ENCODE results near the gene RARRES2. TPM values are rescaled to one million over a fixed set of nuclear protein-coding genes. Genes with fewer than 3 reads are reported as not detected.

The RARRES2 gene
- total and polyA plus RNA-seq, 2 experiments from 2014 or later = not detected

DNA sequence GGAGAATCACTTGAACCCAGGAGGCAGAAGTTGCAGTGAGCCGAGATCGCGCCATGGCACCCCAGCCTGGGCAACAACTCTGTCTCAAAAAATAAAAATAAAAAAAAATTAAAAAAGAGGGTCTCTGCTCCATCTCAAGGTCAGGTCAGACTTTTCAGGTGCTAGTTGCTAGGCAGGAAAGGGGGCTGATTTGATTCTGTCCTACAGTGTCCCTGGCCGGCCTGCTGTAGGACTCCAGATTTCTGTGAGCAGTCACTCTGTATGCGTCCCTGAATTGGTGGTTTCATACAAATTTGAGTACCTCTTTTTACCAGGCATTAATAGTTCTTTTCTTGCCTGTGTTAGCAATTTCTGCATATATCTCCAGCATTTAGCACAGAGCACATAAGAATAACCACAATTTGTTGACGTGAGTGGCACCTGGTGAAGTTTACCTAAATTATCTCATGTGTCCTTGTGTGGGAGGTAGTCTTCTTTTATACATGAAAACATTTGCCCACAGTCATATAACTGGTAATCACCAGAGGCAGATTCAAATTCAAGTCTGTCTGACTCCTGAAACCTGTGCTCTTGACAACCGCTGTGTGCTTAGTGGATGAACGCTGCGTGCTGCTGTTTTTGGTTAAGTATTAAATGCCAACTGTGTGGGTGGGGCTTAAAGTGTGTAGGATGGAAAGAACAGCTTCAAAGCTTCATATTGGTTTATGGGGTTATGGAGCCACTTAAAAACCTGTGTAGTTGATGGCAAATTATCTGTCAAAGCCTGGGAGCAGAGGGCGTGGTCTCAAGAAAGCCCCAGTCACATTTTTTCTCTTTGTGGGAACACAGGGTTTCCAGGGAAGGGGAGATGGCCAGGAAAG is 34.5 kb upstream of the RARRES2 start:
- no peak overlapping the region for H3K9ac ChIP-seq
- H3K9me2 ChIP-seq (ENCODE audit: insufficient read depth) = no peaks in the 10 kb centered on the region
- no peak overlapping the region for H2AFZ ChIP-seq
- H3K36me3 ChIP-seq (ENCODE audit: low read depth) = 0 out of 2 replicates have a peak, but pooled peaks cover 2% of the 10 kb centered on the region
- peaks cover 11% of the 10 kb centered on the region; the same call in 1 of the 2 replicates for H3K4me1 ChIP-seq (ENCODE audit: insufficient read depth)
- no peaks in the 10 kb centered on the region for H3K27me3 ChIP-seq (replicated peaks; ENCODE audit: insufficient read depth)
- in situ Hi-C loops (cut with MboI) = no loop called here
- H3K4me3 ChIP-seq = no peak overlapping the region
- no peaks in the 10 kb centered on the region for H3K79me2 ChIP-seq (ENCODE audit: insufficient read depth)
- no peak overlapping the region for H3K27ac ChIP-seq
- TF ChIP-seq EZH2 (IDR thresholded peaks at IDR 0.05; ENCODE audit: insufficient read depth, poor library complexity, severe bottlenecking) (no peak), EZH2phosphoT487 (IDR thresholded peaks at IDR 0.05; ENCODE audit: insufficient read depth, low read depth) (no peak)
- no peak overlapping the region for H3K4me2 ChIP-seq (ENCODE audit: unreplicated experiment)
- H3F3A ChIP-seq (ENCODE audit: insufficient read depth) = 0 out of 2 replicates have a peak, but pooled peaks cover 7% of the 10 kb centered on the region
- WGBS, 2 experiments (ENCODE audit: low coverage in 1 of 2, low lambda C conversion rate in 2 of 2, missing lambda C conversion rate in 2 of 2) = 88 to 89% methylated on average over 10 of the region's 10 CpGs
- no peak for DNase-seq
- H3K9me3 ChIP-seq (ENCODE audit: low read depth) = no peaks in the 10 kb centered on the region
- no peaks in the 10 kb centered on the region for H4K20me1 ChIP-seq (ENCODE audit: insufficient read depth)

DNA sequence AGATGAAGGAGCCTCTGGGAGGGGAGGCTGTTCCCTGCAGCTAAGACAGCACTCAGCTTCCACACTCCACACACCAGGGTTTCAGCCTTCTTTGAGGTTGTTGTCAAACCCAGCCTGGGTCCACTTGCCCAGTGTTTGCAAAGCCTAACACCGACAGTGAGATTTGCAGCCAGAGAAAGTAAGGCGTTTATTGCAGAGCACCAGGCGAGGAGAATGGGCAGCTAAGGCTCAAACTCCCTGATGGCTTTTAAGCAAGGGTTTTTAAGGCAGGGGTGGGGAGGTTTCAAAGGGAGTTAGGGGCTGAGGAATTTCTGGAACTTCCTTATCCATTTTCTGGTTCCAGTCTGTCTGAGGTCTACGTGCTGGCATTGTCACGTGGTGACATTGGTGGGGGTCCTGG is 33.0 kb upstream of the RARRES2 start:
- Histone ChIP-seq H2AFZ (no peak overlapping the region), H3K4me2 (ENCODE audit: unreplicated experiment) (no peak overlapping the region), H3K36me3 (ENCODE audit: low read depth) (0 out of 2 replicates have a peak, but pooled peaks cover 2% of the 10 kb centered on the region), H3K4me3 (no peak overlapping the region), H3K27ac (no peak overlapping the region), H3K27me3 (replicated peaks; ENCODE audit: insufficient read depth) (no peaks in the 10 kb centered on the region), H3K9me3 (ENCODE audit: low read depth) (no peaks in the 10 kb centered on the region), H3F3A (ENCODE audit: insufficient read depth) (peaks cover 11% of the 10 kb centered on the region; the same call in 1 of the 2 replicates), H3K9ac (no peak overlapping the region), H4K20me1 (ENCODE audit: insufficient read depth) (no peaks in the 10 kb centered on the region), H3K79me2 (ENCODE audit: insufficient read depth) (peaks cover under 1% of the 10 kb centered on the region; the same call in 1 of the 2 replicates), H3K9me2 (ENCODE audit: insufficient read depth) (no peaks in the 10 kb centered on the region), H3K4me1 (ENCODE audit: insufficient read depth) (peaks cover 22% of the 10 kb centered on the region)
- in situ Hi-C loops (cut with MboI) = no loop called here
- WGBS, 2 experiments (ENCODE audit: low coverage in 1 of 2, low lambda C conversion rate in 2 of 2, missing lambda C conversion rate in 2 of 2) = 96 to 97% methylated on average over 5 of the region's 5 CpGs
- DNase-seq = no peak
- no peak for TF ChIP-seq EZH2 (IDR thresholded peaks at IDR 0.05; ENCODE audit: insufficient read depth, poor library complexity, severe bottlenecking)
- no peak for TF ChIP-seq EZH2phosphoT487 (IDR thresholded peaks at IDR 0.05; ENCODE audit: insufficient read depth, low read depth)

DNA sequence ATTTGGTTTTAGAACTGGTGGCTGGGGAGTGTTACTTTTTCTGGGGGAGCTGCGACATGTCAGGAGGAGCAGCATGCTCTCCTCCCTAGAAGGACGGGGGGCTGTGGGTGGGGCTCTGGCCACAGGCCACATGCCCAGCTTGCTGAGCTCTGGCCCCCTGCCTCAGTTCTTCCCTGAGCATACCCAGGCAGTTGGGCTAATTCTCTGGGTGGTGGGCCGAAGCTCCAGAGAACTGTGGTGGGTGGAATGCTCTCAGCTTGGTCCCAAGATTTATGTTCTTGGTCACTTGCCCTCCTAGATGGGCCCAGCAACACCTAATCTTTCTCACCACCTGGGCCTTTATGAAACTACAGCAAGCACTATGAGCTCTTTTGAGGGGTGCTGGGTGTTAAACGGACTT is 32.6 kb upstream of the RARRES2 start:
- Histone ChIP-seq H3K4me3 (no peak overlapping the region), H3K9ac (no peak overlapping the region), H4K20me1 (ENCODE audit: insufficient read depth) (no peaks in the 10 kb centered on the region), H3K4me2 (ENCODE audit: unreplicated experiment) (no peak overlapping the region), H3K36me3 (ENCODE audit: low read depth) (0 out of 2 replicates have a peak, but pooled peaks cover 2% of the 10 kb centered on the region), H3K9me3 (ENCODE audit: low read depth) (no peaks in the 10 kb centered on the region), H3K27me3 (replicated peaks; ENCODE audit: insufficient read depth) (no peaks in the 10 kb centered on the region), H3K27ac (no peak overlapping the region), H2AFZ (no peak overlapping the region), H3K4me1 (ENCODE audit: insufficient read depth) (peaks cover 22% of the 10 kb centered on the region), H3K9me2 (ENCODE audit: insufficient read depth) (no peaks in the 10 kb centered on the region), H3F3A (ENCODE audit: insufficient read depth) (peaks cover 11% of the 10 kb centered on the region; the same call in 1 of the 2 replicates), H3K79me2 (ENCODE audit: insufficient read depth) (peaks cover 5% of the 10 kb centered on the region; the same call in 1 of the 2 replicates)
- no peak for DNase-seq
- 98 to 99% methylated on average over 4 of the region's 4 CpGs for WGBS, 2 experiments (ENCODE audit: low coverage in 1 of 2, low lambda C conversion rate in 2 of 2, missing lambda C conversion rate in 2 of 2)
- in situ Hi-C loops (cut with MboI) = no loop called here
- no peak for TF ChIP-seq EZH2phosphoT487 (IDR thresholded peaks at IDR 0.05; ENCODE audit: insufficient read depth, low read depth)
- TF ChIP-seq EZH2 (IDR thresholded peaks at IDR 0.05; ENCODE audit: insufficient read depth, poor library complexity, severe bottlenecking) = no peak

DNA sequence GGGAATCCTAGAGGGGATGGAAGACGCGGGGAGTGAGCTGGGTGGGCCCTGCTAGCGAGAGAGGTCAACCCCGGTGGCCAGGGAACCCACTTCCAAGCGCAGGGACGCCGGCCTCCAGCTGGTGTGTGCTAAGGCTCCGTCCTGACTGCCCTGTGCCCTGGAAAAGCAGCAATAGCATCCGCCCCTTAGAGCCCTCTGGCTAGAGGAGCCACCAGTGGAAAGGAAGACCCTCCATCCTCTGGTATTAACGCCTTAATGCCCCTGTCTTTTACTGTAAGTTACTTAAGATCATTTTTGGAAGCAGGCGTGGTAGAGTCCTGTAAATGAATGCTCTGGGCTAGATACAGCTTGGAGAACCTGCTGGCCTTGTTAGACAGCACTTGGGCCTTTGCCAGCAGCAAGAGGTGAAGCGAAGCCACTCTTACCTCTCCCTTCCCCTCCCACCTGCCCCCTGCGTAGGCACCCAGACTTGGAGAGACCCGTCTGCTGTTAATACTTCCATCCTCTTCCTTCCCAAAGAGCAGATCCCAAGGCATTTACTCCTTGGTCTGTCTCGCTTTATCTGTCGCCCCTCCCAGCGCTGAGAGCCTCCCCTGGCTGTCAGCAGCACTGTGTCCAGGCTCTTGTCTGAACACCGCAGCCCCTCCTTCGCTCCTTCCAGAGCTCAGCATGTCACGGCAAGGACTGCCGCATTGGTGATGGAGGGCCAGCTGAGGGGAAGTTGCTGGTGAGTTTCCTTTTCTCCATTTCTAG is 31.8 kb upstream of the RARRES2 start:
- no peak overlapping the region for H2AFZ ChIP-seq
- H3K9me3 ChIP-seq (ENCODE audit: low read depth) = no peaks in the 10 kb centered on the region
- H3K27ac ChIP-seq = no peak overlapping the region
- 0 out of 2 replicates have a peak, but pooled peaks cover 2% of the 10 kb centered on the region for H3K36me3 ChIP-seq (ENCODE audit: low read depth)
- TF ChIP-seq EZH2phosphoT487 (IDR thresholded peaks at IDR 0.05; ENCODE audit: insufficient read depth, low read depth) (no peak), EZH2 (IDR thresholded peaks at IDR 0.05; ENCODE audit: insufficient read depth, poor library complexity, severe bottlenecking) (no peak)
- H3F3A ChIP-seq (ENCODE audit: insufficient read depth) = peaks cover 11% of the 10 kb centered on the region; the same call in 1 of the 2 replicates
- H3K4me3 ChIP-seq = no peak overlapping the region
- H3K79me2 ChIP-seq (ENCODE audit: insufficient read depth) = peaks cover 7% of the 10 kb centered on the region; the same call in 1 of the 2 replicates
- 93 to 97% methylated on average over 20 to 21 of the region's 21 CpGs for WGBS, 2 experiments (ENCODE audit: low coverage in 1 of 2, low lambda C conversion rate in 2 of 2, missing lambda C conversion rate in 2 of 2)
- peaks cover 20% of the 10 kb centered on the region for H3K4me1 ChIP-seq (ENCODE audit: insufficient read depth)
- in situ Hi-C loops (cut with MboI) = no loop called here
- H3K9ac ChIP-seq = no peak overlapping the region
- no peak for DNase-seq
- no peaks in the 10 kb centered on the region for H3K27me3 ChIP-seq (replicated peaks; ENCODE audit: insufficient read depth)
- no peaks in the 10 kb centered on the region for H3K9me2 ChIP-seq (ENCODE audit: insufficient read depth)
- H4K20me1 ChIP-seq (ENCODE audit: insufficient read depth) = no peaks in the 10 kb centered on the region
- no peak overlapping the region for H3K4me2 ChIP-seq (ENCODE audit: unreplicated experiment)

Measured in GM23248 (cell line).